GM23338 (cell line): ENCODE measurements around the gene BRPF3. TPM values are rescaled to one million over a fixed set of nuclear protein-coding genes. Genes with fewer than 3 reads are reported as not detected.

Source experiments
- ATAC-seq: fragments of 200-7000 bp; cut with Tn5 transposase; 3 replicates; pipeline ENCODE4 v1.9.1; 2020
- DNase-seq: peaks from one replicate; pipeline ENCODE4 v3.0.0-alpha.2; 2015; ENCODE audit warnings: low spot score
- H2AFZ ChIP-seq: fragments of 200-600 bp; sonication (generic); 2 replicates; pipeline ENCODE4 v1.8.0; 2016; ENCODE audit warnings: antibody characterized with exemption, mild to moderate bottlenecking, moderate library complexity
- H3F3A ChIP-seq: fragments of 200-600 bp; sonication (generic); replicated peaks from 2 replicates; pipeline ENCODE4 v1.8.0; 2017; ENCODE audit warnings: antibody characterized with exemption, mixed run types, low read depth
- H3K27ac ChIP-seq: fragments of 200-600 bp; sonication (generic); 2 replicates; pipeline ENCODE4 v1.6.1; 2016; ENCODE audit warnings: low read depth
- H3K27me3 ChIP-seq: fragments of 200-600 bp; sonication (generic); 2 replicates; pipeline ENCODE4 v1.8.0; 2016; ENCODE audit warnings: mild to moderate bottlenecking, mixed run types, moderate library complexity; ENCODE audit not compliant: insufficient read depth
- H3K36me3 ChIP-seq: fragments of 200-600 bp; sonication (generic); 2 replicates; pipeline ENCODE4 v1.8.0; 2016; ENCODE audit warnings: mild to moderate bottlenecking; ENCODE audit not compliant: insufficient read depth
- H3K4me1 ChIP-seq: fragments of 200-600 bp; sonication (generic); 2 replicates; pipeline ENCODE4 v1.8.0; 2016; ENCODE audit warnings: mild to moderate bottlenecking, moderate library complexity; ENCODE audit not compliant: insufficient read depth
- H3K4me2 ChIP-seq: fragments of 200-600 bp; sonication (generic); 2 replicates; pipeline ENCODE4 v1.7.1; 2017; ENCODE audit warnings: mixed run types
- H3K4me3 ChIP-seq: fragments of 200-600 bp; sonication (generic); 2 replicates; pipeline ENCODE4 v1.6.1; 2016; ENCODE audit warnings: mixed run types
- H3K79me2 ChIP-seq: fragments of 200-600 bp; sonication (generic); replicated peaks from 2 replicates; pipeline ENCODE4 v1.8.0; 2017; ENCODE audit warnings: mild to moderate bottlenecking; ENCODE audit not compliant: insufficient read depth
- H3K9me2 ChIP-seq: fragments of 200-600 bp; sonication (generic); 2 replicates; pipeline ENCODE4 v1.8.0; 2017; ENCODE audit not compliant: insufficient read depth
- H4K20me1 ChIP-seq: fragments of 200-600 bp; sonication (generic); replicated peaks from 2 replicates; pipeline ENCODE4 v1.8.0; 2017; ENCODE audit warnings: mild to moderate bottlenecking; ENCODE audit not compliant: insufficient read depth
- H3K27ac Mint-ChIP-seq: 2 replicates; pipeline ENCODE4 v1.8.0; 2020; ENCODE audit warnings: inconsistent platforms, mild to moderate bottlenecking, moderate library complexity, mixed read lengths
- H3K27me3 Mint-ChIP-seq: 3 replicates; pipeline ENCODE4 v1.8.0; 2022; ENCODE audit warnings: low read depth, mild to moderate bottlenecking, moderate library complexity, mixed read lengths, inconsistent platforms; ENCODE audit not compliant: insufficient read depth, poor library complexity
- H3K36me3 Mint-ChIP-seq: 3 replicates; pipeline ENCODE4 v1.8.0; 2021; ENCODE audit warnings: low read depth, mild to moderate bottlenecking, inconsistent platforms, moderate library complexity, mixed read lengths
- H3K4me1 Mint-ChIP-seq: 3 replicates; pipeline ENCODE4 v1.8.0; 2020; ENCODE audit warnings: mild to moderate bottlenecking, inconsistent platforms, mixed read lengths
- H3K4me3 Mint-ChIP-seq: 3 replicates; pipeline ENCODE4 v1.8.0; 2021; ENCODE audit warnings: moderate library complexity, mild to moderate bottlenecking, inconsistent platforms, mixed read lengths
- H3K9me3 Mint-ChIP-seq: 3 replicates; pipeline ENCODE4 v1.8.0; 2020; ENCODE audit warnings: moderate library complexity, mild to moderate bottlenecking, inconsistent platforms, mixed read lengths
- CREB1 ChIP-seq: fragments of 250-450 bp; sonication (Bioruptor Pico); IDR thresholded peaks from 2 replicates; pipeline ENCODE4 v1.5.0; 2020; ENCODE audit warnings: low read depth, mild to moderate bottlenecking, moderate library complexity
- CTCF ChIP-seq, 2 experiments: fragments of 200-600 bp in 1 of 2; sonication (generic) in 1 of 2; conservative IDR thresholded peaks; 2 replicates each; pipeline versions ENCODE4 v1.5.1 to v1.6.1; 2016 to 2017; ENCODE audit warnings: antibody characterized with exemption in 2 of 2, low read depth in 2 of 2, mild to moderate bottlenecking in 2 of 2, moderate library complexity in 1 of 2
- ETS1 ChIP-seq: IDR thresholded peaks from 2 replicates; pipeline ENCODE4 v1.6.1; 2016; ENCODE audit warnings: antibody characterized with exemption
- EZH2 ChIP-seq: fragments of 200-600 bp; sonication (generic); IDR thresholded peaks from one replicate; pipeline ENCODE4 v1.8.0; 2017; ENCODE audit warnings: antibody characterized with exemption, mild to moderate bottlenecking, low read depth; ENCODE audit not compliant: unreplicated experiment
- EZH2phosphoT487 ChIP-seq: fragments of 200-600 bp; sonication (generic); IDR thresholded peaks from one replicate; pipeline ENCODE4 v1.8.1; 2018; ENCODE audit warnings: antibody characterized with exemption; ENCODE audit not compliant: unreplicated experiment
- JUNB ChIP-seq: IDR thresholded peaks from one replicate; pipeline ENCODE4 v1.6.1; 2016; ENCODE audit warnings: antibody characterized with exemption; ENCODE audit not compliant: unreplicated experiment
- NANOG ChIP-seq: IDR thresholded peaks from 2 replicates; pipeline ENCODE4 v1.6.1; 2016; ENCODE audit warnings: antibody characterized with exemption, borderline replicate concordance
- POLR2AphosphoS5 ChIP-seq: IDR thresholded peaks from 2 replicates; pipeline ENCODE4 v1.6.1; 2016; ENCODE audit warnings: antibody characterized with exemption, low read depth
- STAT1 ChIP-seq: IDR thresholded peaks from one replicate; pipeline ENCODE4 v1.6.1; 2016; ENCODE audit warnings: antibody characterized with exemption; ENCODE audit not compliant: unreplicated experiment
- ZNF114 ChIP-seq: fragments of 250-450 bp; sonication (Bioruptor Pico); IDR thresholded peaks from 2 replicates; pipeline ENCODE4 v1.5.0; 2020; ENCODE audit warnings: mild to moderate bottlenecking, moderate library complexity
- ZNF331 ChIP-seq: fragments of 250-450 bp; sonication (Bioruptor Pico); IDR thresholded peaks from 2 replicates; pipeline ENCODE4 v1.5.0; 2020; ENCODE audit warnings: low read depth, mild to moderate bottlenecking, moderate library complexity
- ZNF462 ChIP-seq: fragments of 250-450 bp; sonication (Bioruptor Pico); IDR thresholded peaks from 2 replicates; pipeline ENCODE4 v1.5.0; 2020; ENCODE audit warnings: mild to moderate bottlenecking, moderate library complexity
- polyA plus RNA-seq: library from polyadenylated mRNA; unstranded; fragments of >200 nt; fragmentation: Nextera tagmentation; extraction: Ambion mirVana; gene quantifications from 2 replicates; pipeline ENCODE4 v1.2.1, GENCODE V29; 2016
- total RNA-seq: library from RNA; depleted of rRNA; stranded (reverse); fragments of >200 nt; shearing (Covaris generic); gene quantifications from 2 replicates; pipeline ENCODE4 v1.2.3, GENCODE V29; 2014
- TF ChIP-seq, protein P1 (sequence below): IDR thresholded peaks from one replicate; pipeline ENCODE4 v1.6.1; 2018; ENCODE audit warnings: antibody characterized with exemption; ENCODE audit not compliant: unreplicated experiment

Gene BRPF3
- total and polyA plus RNA-seq, 2 experiments from 2014 or later, result 11.8 to 33.2 TPM

DNA sequence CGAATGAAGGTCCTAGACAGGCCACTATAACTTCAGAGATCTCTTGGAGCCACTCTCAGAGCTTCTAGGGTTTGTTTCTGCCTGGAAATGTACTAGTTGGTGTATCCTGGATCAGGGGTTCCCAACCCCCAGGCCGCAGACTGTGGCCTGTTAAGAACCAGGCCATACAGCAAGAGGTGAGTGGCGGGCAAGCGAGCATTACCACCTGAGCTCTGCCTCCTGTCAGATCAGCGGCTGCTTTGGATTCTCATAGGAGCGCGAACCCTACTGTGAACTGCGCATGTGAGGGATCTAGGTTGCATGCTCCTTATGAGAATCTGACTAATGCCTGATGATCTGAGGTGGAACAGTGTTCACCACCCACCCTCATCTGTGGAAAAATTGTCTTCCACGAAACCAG, 2.4 kb downstream of the BRPF3 start:
- no peaks in the 10 kb centered on the region for H3K27me3 ChIP-seq
- Mint-ChIP-seq H3K36me3 (peaks cover 37% of the 10 kb centered on the region), H3K27me3 (peaks cover 4% of the 10 kb centered on the region), H3K27ac (no peak overlapping the region), H3K4me3 (no peak overlapping the region), H3K4me1 (peaks cover 14% of the 10 kb centered on the region), H3K9me3 (no peaks in the 10 kb centered on the region; the same call in 1 of the 3 replicates)
- peaks cover 7% of the 10 kb centered on the region; the same call in 1 of the 2 replicates for H3K36me3 ChIP-seq
- ATAC-seq, result no peak
- H4K20me1 ChIP-seq, result peaks cover 22% of the 10 kb centered on the region
- no peak overlapping the region for H2AFZ ChIP-seq
- no peaks in the 10 kb centered on the region for H3K9me2 ChIP-seq
- no peak overlapping the region for H3K4me3 ChIP-seq
- no peak for DNase-seq
- H3F3A ChIP-seq, result no peaks in the 10 kb centered on the region
- no peak for TF ChIP-seq ETS1
- TF ChIP-seq ZNF114 (CRISPR knock-in tag), result no peak
- no peak for TF ChIP-seq JUNB
- no peak for TF ChIP-seq ZNF331 (CRISPR knock-in tag)
- no peak for TF ChIP-seq CREB1
- TF ChIP-seq ZNF462, result no peak
- TF ChIP-seq EZH2phosphoT487, result no peak
- TF ChIP-seq STAT1, result no peak
- TF ChIP-seq NANOG, result no peak
- TF ChIP-seq EZH2, result no peak
- TF ChIP-seq, protein P1, sequence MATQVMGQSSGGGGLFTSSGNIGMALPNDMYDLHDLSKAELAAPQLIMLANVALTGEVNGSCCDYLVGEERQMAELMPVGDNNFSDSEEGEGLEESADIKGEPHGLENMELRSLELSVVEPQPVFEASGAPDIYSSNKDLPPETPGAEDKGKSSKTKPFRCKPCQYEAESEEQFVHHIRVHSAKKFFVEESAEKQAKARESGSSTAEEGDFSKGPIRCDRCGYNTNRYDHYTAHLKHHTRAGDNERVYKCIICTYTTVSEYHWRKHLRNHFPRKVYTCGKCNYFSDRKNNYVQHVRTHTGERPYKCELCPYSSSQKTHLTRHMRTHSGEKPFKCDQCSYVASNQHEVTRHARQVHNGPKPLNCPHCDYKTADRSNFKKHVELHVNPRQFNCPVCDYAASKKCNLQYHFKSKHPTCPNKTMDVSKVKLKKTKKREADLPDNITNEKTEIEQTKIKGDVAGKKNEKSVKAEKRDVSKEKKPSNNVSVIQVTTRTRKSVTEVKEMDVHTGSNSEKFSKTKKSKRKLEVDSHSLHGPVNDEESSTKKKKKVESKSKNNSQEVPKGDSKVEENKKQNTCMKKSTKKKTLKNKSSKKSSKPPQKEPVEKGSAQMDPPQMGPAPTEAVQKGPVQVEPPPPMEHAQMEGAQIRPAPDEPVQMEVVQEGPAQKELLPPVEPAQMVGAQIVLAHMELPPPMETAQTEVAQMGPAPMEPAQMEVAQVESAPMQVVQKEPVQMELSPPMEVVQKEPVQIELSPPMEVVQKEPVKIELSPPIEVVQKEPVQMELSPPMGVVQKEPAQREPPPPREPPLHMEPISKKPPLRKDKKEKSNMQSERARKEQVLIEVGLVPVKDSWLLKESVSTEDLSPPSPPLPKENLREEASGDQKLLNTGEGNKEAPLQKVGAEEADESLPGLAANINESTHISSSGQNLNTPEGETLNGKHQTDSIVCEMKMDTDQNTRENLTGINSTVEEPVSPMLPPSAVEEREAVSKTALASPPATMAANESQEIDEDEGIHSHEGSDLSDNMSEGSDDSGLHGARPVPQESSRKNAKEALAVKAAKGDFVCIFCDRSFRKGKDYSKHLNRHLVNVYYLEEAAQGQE, result no peak
- TF ChIP-seq CTCF (conservative IDR thresholded peaks at IDR 0.05; ENCODE audit: low read depth in 2 of 2), result no peak
- TF ChIP-seq POLR2AphosphoS5, result no peak
- H3K4me1 ChIP-seq, result peaks cover 15% of the 10 kb centered on the region
- peaks cover 59% of the 10 kb centered on the region for H3K79me2 ChIP-seq
- H3K4me2 ChIP-seq, result no peak overlapping the region
- H3K27ac ChIP-seq, result no peak overlapping the region
